ENCODE data around the gene TRPM3. TPM values are rescaled to one million over a fixed set of nuclear protein-coding genes. Genes with fewer than 3 reads are reported as not detected.
"Not testable (repeated sequence)": the region's sequence is repeated elsewhere in the genome, so short reads cannot be mapped to it uniquely, and the experiment has no call there.

Gene TRPM3
- total RNA-seq, 1 experiment from 2014 or later, result not detected

DNA sequence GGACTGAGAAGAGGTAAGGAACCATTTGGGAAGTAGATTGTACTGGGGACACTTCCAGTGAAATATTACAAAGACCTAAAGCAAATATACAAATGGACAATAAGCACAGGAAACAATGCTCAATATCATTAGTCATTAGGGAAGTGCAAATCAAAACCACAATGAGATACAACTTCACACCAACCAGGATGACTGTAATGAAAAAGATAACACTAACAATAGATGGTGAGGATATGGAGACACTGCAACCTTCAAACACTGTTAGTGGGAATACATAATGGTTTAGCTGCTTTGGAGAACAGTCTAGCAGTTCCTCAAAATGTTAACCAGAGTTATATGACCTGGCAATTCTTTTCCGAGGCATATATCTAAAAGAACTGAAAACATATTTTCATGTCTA, 149.7 kb downstream of the TRPM3 start:
- no peaks in the 10 kb centered on the region for H3K27me3 ChIP-seq (ENCODE audit: control insufficient read depth, insufficient read depth, low read length)

DNA sequence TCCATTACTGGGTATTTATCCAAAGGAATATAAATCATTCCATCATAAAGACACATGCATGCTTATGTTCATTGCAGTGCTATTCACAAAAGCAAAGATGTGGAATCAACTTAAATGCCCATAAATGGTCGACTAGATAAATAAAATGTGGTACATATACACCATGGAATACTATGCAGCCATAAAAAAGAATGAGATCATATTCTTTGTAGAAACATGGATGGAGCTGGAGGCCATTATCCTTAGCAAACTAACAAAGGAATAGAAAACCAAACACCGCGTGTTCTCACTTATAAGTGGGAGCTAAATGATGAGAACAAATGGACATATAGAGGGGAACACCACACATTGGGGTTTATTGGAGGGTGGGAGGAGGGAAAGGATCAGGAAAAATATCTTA, 155.0 kb downstream of the TRPM3 start:
- intact Hi-C loops (cut with micrococcal nuclease; ENCODE audit: unreplicated experiment); H3K9me3 ChIP-seq (ENCODE audit: control insufficient read depth, insufficient read depth, low read depth, low read length); H3K4me1 ChIP-seq (ENCODE audit: control insufficient read depth, insufficient read depth, low read length); POLR2A ChIA-PET; H3K27me3 ChIP-seq (ENCODE audit: control insufficient read depth, insufficient read depth, low read length); H3K4me3 ChIP-seq (ENCODE audit: low read depth in 2 of 2, low read length in 2 of 2); CTCF ChIA-PET; DNase-seq (ENCODE audit: low read depth, low spot score); in situ Hi-C loops (cut with HindIII; ENCODE audit: low pct_unique_long_range_greater_than_20kb, low sequenced_read_pairs); BruUV-seq (replicated peaks); H3K27ac ChIP-seq (ENCODE audit: low read length); H3K36me3 ChIP-seq (ENCODE audit: control insufficient read depth, insufficient read depth, low read length); ATAC-seq: not testable (repeated sequence)

More for the DNA sequence above, 149.7 kb downstream of the TRPM3 start:
- no peaks in the 10 kb centered on the region for H3K4me1 ChIP-seq (ENCODE audit: control insufficient read depth, insufficient read depth, low read length)
- no TSS peak for BruUV-seq (replicated peaks)
- ChIA-PET POLR2A (no interaction called here), CTCF (no interaction called here)
- H3K4me3 ChIP-seq (ENCODE audit: low read depth in 2 of 2, low read length in 2 of 2), result no peak overlapping the region
- intact Hi-C loops (cut with micrococcal nuclease; ENCODE audit: unreplicated experiment), result no loop called here
- H3K9me3 ChIP-seq (ENCODE audit: control insufficient read depth, insufficient read depth, low read depth, low read length), result no peaks in the 10 kb centered on the region
- H3K27ac ChIP-seq (ENCODE audit: low read length), result no peak overlapping the region
- in situ Hi-C loops (cut with HindIII; ENCODE audit: low pct_unique_long_range_greater_than_20kb, low sequenced_read_pairs), result no loop called here
- no peaks in the 10 kb centered on the region for H3K36me3 ChIP-seq (ENCODE audit: control insufficient read depth, insufficient read depth, low read length)
- ATAC-seq (no peak), DNase-seq (ENCODE audit: low read depth, low spot score) (no peak)
- TF ChIP-seq, protein P1, sequence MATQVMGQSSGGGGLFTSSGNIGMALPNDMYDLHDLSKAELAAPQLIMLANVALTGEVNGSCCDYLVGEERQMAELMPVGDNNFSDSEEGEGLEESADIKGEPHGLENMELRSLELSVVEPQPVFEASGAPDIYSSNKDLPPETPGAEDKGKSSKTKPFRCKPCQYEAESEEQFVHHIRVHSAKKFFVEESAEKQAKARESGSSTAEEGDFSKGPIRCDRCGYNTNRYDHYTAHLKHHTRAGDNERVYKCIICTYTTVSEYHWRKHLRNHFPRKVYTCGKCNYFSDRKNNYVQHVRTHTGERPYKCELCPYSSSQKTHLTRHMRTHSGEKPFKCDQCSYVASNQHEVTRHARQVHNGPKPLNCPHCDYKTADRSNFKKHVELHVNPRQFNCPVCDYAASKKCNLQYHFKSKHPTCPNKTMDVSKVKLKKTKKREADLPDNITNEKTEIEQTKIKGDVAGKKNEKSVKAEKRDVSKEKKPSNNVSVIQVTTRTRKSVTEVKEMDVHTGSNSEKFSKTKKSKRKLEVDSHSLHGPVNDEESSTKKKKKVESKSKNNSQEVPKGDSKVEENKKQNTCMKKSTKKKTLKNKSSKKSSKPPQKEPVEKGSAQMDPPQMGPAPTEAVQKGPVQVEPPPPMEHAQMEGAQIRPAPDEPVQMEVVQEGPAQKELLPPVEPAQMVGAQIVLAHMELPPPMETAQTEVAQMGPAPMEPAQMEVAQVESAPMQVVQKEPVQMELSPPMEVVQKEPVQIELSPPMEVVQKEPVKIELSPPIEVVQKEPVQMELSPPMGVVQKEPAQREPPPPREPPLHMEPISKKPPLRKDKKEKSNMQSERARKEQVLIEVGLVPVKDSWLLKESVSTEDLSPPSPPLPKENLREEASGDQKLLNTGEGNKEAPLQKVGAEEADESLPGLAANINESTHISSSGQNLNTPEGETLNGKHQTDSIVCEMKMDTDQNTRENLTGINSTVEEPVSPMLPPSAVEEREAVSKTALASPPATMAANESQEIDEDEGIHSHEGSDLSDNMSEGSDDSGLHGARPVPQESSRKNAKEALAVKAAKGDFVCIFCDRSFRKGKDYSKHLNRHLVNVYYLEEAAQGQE (IDR thresholded peaks at IDR 0.05; ENCODE audit: insufficient read depth in 1 of 2, low read depth in 2 of 2, low read length in 1 of 2), result no peak
- TF ChIP-seq, protein P2, sequence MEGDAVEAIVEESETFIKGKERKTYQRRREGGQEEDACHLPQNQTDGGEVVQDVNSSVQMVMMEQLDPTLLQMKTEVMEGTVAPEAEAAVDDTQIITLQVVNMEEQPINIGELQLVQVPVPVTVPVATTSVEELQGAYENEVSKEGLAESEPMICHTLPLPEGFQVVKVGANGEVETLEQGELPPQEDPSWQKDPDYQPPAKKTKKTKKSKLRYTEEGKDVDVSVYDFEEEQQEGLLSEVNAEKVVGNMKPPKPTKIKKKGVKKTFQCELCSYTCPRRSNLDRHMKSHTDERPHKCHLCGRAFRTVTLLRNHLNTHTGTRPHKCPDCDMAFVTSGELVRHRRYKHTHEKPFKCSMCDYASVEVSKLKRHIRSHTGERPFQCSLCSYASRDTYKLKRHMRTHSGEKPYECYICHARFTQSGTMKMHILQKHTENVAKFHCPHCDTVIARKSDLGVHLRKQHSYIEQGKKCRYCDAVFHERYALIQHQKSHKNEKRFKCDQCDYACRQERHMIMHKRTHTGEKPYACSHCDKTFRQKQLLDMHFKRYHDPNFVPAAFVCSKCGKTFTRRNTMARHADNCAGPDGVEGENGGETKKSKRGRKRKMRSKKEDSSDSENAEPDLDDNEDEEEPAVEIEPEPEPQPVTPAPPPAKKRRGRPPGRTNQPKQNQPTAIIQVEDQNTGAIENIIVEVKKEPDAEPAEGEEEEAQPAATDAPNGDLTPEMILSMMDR (IDR thresholded peaks at IDR 0.05), result no peak
- TF ChIP-seq SIN3A (IDR thresholded peaks at IDR 0.05; ENCODE audit: borderline replicate concordance, insufficient read depth, low read depth, low read length) (no peak), TCF7L2 (IDR thresholded peaks at IDR 0.05; ENCODE audit: low read depth, low read length) (no peak), POLR2AphosphoS5 (IDR thresholded peaks at IDR 0.05; ENCODE audit: low read depth, low read length) (no peak)

DNA sequence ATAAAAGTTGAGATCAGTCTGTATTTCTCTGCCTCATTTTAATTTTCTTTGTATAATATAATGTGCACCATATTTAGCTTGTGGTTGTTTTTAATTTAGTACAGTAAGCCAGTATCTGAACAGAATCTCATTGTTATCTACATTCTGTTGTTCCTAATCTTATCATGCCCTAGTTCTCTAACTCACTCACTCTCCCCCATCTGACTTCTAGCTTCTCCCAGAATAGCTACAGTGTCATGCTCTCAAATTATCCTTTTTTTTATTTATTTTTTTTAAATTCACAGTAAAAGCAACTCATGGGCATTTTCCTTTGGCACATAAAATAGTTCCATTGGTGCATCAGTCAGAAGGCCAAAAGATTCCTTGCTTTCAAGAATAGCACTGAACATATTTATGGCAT, 156.6 kb downstream of the TRPM3 start:
- no peak for ATAC-seq
- intact Hi-C loops (cut with micrococcal nuclease; ENCODE audit: unreplicated experiment) (no loop called here), in situ Hi-C loops (cut with HindIII; ENCODE audit: low pct_unique_long_range_greater_than_20kb, low sequenced_read_pairs) (no loop called here)
- Histone ChIP-seq H3K4me3 (ENCODE audit: low read depth in 2 of 2, low read length in 2 of 2) (no peak overlapping the region), H3K4me1 (ENCODE audit: control insufficient read depth, insufficient read depth, low read length) (no peaks in the 10 kb centered on the region), H3K27me3 (ENCODE audit: control insufficient read depth, insufficient read depth, low read length) (no peaks in the 10 kb centered on the region), H3K27ac (ENCODE audit: low read length) (no peak overlapping the region), H3K36me3 (ENCODE audit: control insufficient read depth, insufficient read depth, low read length) (no peaks in the 10 kb centered on the region), H3K9me3 (ENCODE audit: control insufficient read depth, insufficient read depth, low read depth, low read length) (no peaks in the 10 kb centered on the region)
- CTCF ChIA-PET, result no interaction called here
- no peak for DNase-seq (ENCODE audit: low read depth, low spot score)
- no TSS peak for BruUV-seq (replicated peaks)
- POLR2A ChIA-PET, result no interaction called here
- TF ChIP-seq, protein P1 (IDR thresholded peaks at IDR 0.05; ENCODE audit: insufficient read depth in 1 of 2, low read depth in 2 of 2, low read length in 1 of 2), result no peak
- TF ChIP-seq TCF7L2 (IDR thresholded peaks at IDR 0.05; ENCODE audit: low read depth, low read length), result no peak
- no peak for TF ChIP-seq POLR2AphosphoS5 (IDR thresholded peaks at IDR 0.05; ENCODE audit: low read depth, low read length)
- no peak for TF ChIP-seq SIN3A (IDR thresholded peaks at IDR 0.05; ENCODE audit: borderline replicate concordance, insufficient read depth, low read depth, low read length)
- TF ChIP-seq, protein P2 (IDR thresholded peaks at IDR 0.05), result no peak

Measured in Panc1 (cell line).